Endothelial cell (in vitro differentiated cells): ENCODE results near the gene OR4C45. TPM values are rescaled to one million over a fixed set of nuclear protein-coding genes. Genes with fewer than 3 reads are reported as not detected.
A peak's percentile ranks its signal among the peaks of the same experiment; 100 is the strongest.
"Not testable (repeated sequence)": the region's sequence is repeated elsewhere in the genome, so short reads cannot be mapped to it uniquely, and the experiment has no call there.

Experiments
- DNase-seq: peaks from one replicate; pipeline ENCODE4 v3.0.0; 2021; ENCODE audit warnings: low spot score
- H3K27ac Mint-ChIP-seq: one replicate; pipeline ENCODE4 v1.8.0; 2021; ENCODE audit warnings: mixed read lengths, inconsistent platforms; ENCODE audit not compliant: unreplicated experiment
- H3K27me3 Mint-ChIP-seq: one replicate; pipeline ENCODE4 v1.8.0; 2021; ENCODE audit warnings: mild to moderate bottlenecking, moderate library complexity, mixed read lengths, inconsistent platforms; ENCODE audit not compliant: unreplicated experiment
- H3K36me3 Mint-ChIP-seq: one replicate; pipeline ENCODE4 v1.8.0; 2021; ENCODE audit warnings: mild to moderate bottlenecking, low read depth, mixed read lengths, inconsistent platforms; ENCODE audit not compliant: unreplicated experiment
- H3K4me1 Mint-ChIP-seq: one replicate; pipeline ENCODE4 v1.8.0; 2021; ENCODE audit warnings: mild to moderate bottlenecking, mixed read lengths, inconsistent platforms; ENCODE audit not compliant: unreplicated experiment
- H3K4me3 Mint-ChIP-seq: one replicate; pipeline ENCODE4 v1.8.0; 2021; ENCODE audit warnings: mild to moderate bottlenecking, mixed read lengths, inconsistent platforms; ENCODE audit not compliant: unreplicated experiment
- H3K9me3 Mint-ChIP-seq: one replicate; pipeline ENCODE4 v1.8.0; 2021; ENCODE audit warnings: mixed read lengths, inconsistent platforms; ENCODE audit not compliant: unreplicated experiment
- CTCF ChIP-seq: fragments of 200-600 bp; sonication (generic); IDR thresholded peaks from one replicate; pipeline ENCODE4 v1.5.0; 2021; ENCODE audit warnings: antibody characterized with exemption; ENCODE audit not compliant: unreplicated experiment
- total RNA-seq: library from RNA; stranded (reverse); fragmentation: NEBNext Ultra II Directional; extraction: Animal tissue kit (Norgen Biotek cat#: 25700); gene quantifications from one replicate; pipeline ENCODE4 v1.2.1, GENCODE V29; 2021; ENCODE audit not compliant: unreplicated experiment

OR4C45 gene
- total RNA-seq, 1 donor from 2014 or later: not detected

- Mint-ChIP-seq H3K36me3 (no peaks in the 10 kb centered on the region), H3K9me3 (peaks cover 5% of the 10 kb centered on the region), H3K4me1 (no peaks in the 10 kb centered on the region), H3K4me3 (no peak overlapping the region), H3K27me3 (peaks cover 2% of the 10 kb centered on the region), H3K27ac (no peak overlapping the region)
- TF ChIP-seq CTCF: no peak
- DNase-seq: no peak
Observed at GRCh38 chr11:50044647-50045046, 12.0 kb downstream of the OR4C45 start.

- peaks cover 33% of the 10 kb centered on the region for H3K9me3 Mint-ChIP-seq
- H3K4me3 Mint-ChIP-seq, H3K27ac Mint-ChIP-seq, H3K4me1 Mint-ChIP-seq, DNase-seq, H3K27me3 Mint-ChIP-seq, H3K36me3 Mint-ChIP-seq: not testable (repeated sequence)
Observed at GRCh38 chr11:50063056-50063455, 30.4 kb downstream of the OR4C45 start.

- no peak for TF ChIP-seq CTCF
- no peaks in the 10 kb centered on the region for H3K4me1 Mint-ChIP-seq
- H3K9me3 Mint-ChIP-seq: peaks cover 67% of the 10 kb centered on the region
- peak overlapping the region; percentile 81 for H3K4me3 Mint-ChIP-seq
- no peak for DNase-seq
- peaks cover 40% of the 10 kb centered on the region for H3K36me3 Mint-ChIP-seq
- H3K27me3 Mint-ChIP-seq: peaks cover 34% of the 10 kb centered on the region
- H3K27ac Mint-ChIP-seq: peak overlapping the region; percentile 72
Observed at GRCh38 chr11:50070389-50070788, 37.7 kb downstream of the OR4C45 start.

GRCh38 chr11:50071584-50072225 lies 39.0 kb downstream of the OR4C45 start:
- peaks cover 70% of the 10 kb centered on the region for H3K9me3 Mint-ChIP-seq
- peak overlapping the region; percentile 85 for H3K27ac Mint-ChIP-seq
- H3K27me3 Mint-ChIP-seq: peaks cover 45% of the 10 kb centered on the region
- no peak for TF ChIP-seq CTCF
- DNase-seq: no peak
- peaks cover 46% of the 10 kb centered on the region for H3K36me3 Mint-ChIP-seq
- H3K4me1 Mint-ChIP-seq: no peaks in the 10 kb centered on the region
- H3K4me3 Mint-ChIP-seq: peak overlapping the region; percentile 63

- no peaks in the 10 kb centered on the region for H3K4me1 Mint-ChIP-seq
- H3K27ac Mint-ChIP-seq: no peak overlapping the region
- H3K36me3 Mint-ChIP-seq: peaks cover 54% of the 10 kb centered on the region
- TF ChIP-seq CTCF: no peak
- no peak for DNase-seq
- peak overlapping the region; percentile 31 for H3K4me3 Mint-ChIP-seq
- peaks cover 78% of the 10 kb centered on the region for H3K9me3 Mint-ChIP-seq
- H3K27me3 Mint-ChIP-seq: peaks cover 51% of the 10 kb centered on the region
Observed at GRCh38 chr11:50072226-50073112, 39.8 kb downstream of the OR4C45 start.
